ENCODE data around the gene GNG3.

GRCh38 chr11:62705880-62706849 lies 1.3 kb upstream of the GNG3 start:
- TF ChIP-seq GATA3 (IDR thresholded peaks at IDR 0.05; ENCODE audit: low read depth, low read length) (no peak; the same call in 1 of the 2 replicates), GATA2 (IDR thresholded peaks at IDR 0.05; ENCODE audit: low read depth, low read length) (peak; percentile 90)
